Stimulated activated CD8-positive, alpha-beta memory T cell treated with anti-CD3 and anti-CD28 coated beads, Interleukin-12 subunit alpha, Interleukin-12 subunit beta, amount 100 ng/mL, for 24 hours (primary cell): ENCODE results near the gene PCDH9.

Experiments used
- DNase-seq: peaks from one replicate; pipeline ENCODE4 v3.0.0-alpha.2; 2020; ENCODE audit errors: extremely low read depth

PCDH9 gene

DNA sequence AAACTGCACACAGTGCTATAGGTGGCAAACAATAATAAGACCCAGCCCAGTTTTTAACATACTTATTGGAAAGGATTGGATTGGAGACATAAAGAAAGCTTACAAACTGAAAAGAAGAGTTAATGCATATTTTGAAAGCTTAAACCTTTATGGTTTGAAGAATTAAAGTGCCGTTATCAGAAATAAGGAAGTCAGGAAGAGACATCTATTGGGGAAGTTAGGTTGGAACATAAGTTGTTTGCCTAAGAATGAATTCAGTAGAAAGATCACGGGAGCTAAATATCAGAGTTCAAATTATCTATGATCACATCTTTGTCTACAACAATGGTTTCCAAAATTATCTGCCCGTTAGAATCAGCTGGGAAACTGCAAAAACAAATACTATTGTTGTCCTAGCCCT is 767.9 kb downstream of the PCDH9 start:
- DNase-seq: no peak

DNA sequence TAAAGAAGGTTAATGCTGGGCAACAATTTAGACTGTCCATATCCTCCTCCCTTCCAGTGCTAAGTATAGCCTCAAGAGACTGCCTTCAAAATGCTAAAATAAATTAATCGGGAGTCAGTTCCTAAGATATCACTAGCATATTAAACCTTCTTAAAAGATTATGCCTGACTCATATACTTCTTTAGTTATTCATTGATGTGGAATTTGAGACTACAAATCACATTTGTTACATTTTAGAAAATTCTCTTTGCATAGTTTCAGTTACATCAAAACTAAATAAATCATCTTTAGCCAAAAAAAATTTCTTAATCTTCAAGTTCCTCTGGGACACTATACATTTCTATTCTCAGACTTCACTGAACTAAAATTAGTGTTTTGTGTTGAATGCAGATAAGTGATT is 769.1 kb downstream of the PCDH9 start:
- no peak for DNase-seq

DNA sequence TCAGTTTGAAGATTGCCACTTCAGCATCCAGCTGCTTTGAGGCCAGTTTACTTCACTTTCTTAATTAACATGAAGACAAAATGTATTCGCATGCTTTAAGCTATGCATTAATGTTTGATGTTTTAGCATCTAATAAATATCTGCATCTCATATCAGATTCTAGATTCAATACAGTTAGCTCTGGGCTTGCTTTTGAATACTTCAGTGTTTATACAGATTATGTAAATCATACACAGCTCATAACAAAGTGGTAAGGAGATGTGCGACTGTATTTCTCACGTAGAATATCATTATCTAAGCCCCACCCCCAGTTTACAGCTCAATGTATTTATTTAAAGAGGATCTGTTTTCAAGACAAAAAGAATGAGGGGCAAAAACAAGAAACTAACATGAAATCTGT is 770.5 kb downstream of the PCDH9 start:
- DNase-seq: no peak

DNA sequence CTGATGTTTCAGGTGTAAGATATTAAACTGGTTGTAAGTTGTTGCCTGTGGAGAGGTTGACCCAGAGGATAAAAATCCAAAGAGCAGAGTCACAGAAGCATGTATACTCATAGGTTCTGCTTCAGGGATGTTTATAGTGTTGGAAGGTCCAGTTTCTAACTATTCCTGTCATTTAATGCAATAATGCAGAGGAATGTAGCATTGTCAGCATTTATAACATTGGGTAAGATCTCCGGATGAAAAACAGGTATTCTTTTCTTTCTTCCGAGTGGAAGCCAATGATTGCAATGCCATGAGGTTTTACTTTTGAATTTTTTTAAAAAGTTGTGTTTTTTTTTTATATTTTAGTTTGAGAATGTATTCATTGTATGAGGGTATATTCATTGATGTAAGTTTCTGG is 771.0 kb downstream of the PCDH9 start:
- DNase-seq: no peak

DNA sequence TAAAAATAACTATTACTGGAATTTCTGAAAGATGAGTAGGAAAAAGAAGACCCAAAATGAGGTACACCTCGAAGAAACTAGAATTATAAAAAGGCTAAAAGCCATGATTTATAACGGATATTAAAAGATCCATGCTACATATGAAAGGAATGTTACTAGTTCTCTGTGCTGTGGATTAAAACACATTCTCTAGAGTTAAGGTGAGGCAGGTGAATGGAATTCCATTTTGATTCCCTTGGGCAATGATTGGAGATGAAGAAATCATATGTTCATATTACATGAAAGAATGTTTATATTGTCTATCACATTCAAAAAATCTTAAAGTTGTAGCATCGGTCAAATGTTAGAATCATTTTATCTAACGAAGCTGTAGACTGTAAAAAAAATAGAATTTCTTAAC is 783.7 kb downstream of the PCDH9 start:
- DNase-seq: no peak

DNA sequence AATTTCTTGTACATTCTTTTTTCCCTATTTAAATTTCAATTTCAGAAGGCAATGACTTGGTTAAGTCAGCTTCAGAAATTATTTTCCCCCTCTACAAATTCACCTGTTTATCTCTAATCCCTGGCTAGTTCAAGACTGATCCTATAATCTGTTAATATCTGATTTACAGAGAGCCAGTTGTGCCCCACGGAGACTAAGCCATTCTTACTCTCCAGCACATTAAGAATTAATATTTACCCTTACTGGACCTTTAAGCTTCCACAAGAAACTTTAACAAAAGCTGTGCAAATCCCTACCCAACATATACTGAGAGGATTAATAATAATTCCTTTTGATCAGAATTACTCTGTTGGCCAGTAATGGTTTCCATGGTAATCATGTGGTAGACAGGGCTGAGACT is 786.2 kb downstream of the PCDH9 start:
- DNase-seq: no peak

DNA sequence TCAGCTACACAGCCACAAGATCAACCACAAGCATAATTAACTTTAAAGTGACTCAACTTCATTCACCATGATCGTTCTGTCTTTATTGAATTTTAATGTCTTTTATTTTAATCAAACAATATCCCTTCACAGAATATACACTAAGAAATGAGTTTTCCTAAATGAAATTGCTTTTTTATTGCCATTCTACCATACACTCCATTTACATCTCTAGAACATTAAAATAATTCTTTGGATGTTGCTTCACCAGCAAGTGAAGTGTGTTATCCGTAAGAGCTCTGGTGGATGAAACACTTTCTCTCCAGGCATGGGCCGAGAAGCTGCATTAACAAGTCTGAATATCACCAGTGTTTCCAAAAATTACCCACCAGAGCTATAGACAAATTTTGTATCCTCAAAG is 789.2 kb downstream of the PCDH9 start:
- no peak for DNase-seq

DNA sequence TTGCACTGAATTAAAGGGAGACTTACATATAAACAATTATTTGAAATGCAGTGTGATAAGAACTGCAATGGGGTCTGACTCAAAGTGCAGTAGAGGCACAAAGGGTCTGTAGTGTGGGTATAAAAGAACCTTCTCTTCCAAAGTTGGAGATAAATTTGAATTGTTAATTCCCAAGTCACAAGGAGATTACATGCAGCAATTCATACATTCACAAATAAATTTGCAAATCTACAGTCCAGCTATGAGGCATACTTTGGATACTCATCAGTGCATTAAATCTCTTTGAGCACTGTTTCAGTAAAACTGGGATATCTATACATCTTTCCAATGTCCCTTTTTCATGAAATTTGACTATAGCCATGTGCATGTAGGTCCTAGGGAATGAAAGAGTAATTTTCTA is 799.4 kb downstream of the PCDH9 start:
- no peak for DNase-seq

DNA sequence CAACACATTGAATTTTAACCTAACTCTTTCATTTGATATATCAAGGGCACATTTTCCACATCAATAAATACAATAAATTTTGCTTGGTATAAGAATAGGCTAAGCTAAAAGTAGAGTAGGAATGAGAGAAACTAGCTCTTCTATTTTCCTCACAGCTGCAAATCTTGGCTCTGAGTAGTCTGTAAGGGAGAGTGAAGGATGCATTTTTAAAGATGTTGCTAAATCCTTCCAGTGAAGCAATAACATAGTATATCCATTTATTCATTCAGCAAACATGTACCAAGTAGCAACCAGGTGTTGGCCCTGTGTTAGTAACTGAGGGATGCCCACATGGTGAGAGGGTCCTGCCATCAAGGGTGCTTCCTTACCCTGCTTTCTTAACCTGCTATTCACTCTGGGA is 799.9 kb downstream of the PCDH9 start:
- no peak for DNase-seq

DNA sequence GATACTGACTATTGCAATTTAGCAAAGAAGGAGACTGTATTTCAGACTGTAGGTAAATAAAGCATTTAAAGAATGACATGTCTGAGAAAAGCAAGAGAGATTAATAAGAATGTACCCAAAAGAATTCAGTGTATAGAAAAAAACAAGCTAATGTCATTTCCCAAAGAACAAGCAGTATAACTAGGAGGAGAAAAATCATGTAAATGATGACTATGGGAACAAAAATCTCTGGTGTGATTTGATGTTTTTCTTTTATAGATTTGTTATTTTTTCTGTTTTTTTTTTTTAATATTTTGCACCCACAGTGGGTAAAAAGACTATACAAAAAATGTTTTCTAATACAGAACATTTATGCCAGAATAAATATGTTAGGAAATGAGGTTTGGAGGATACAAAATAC is 801.0 kb downstream of the PCDH9 start:
- no peak for DNase-seq

DNA sequence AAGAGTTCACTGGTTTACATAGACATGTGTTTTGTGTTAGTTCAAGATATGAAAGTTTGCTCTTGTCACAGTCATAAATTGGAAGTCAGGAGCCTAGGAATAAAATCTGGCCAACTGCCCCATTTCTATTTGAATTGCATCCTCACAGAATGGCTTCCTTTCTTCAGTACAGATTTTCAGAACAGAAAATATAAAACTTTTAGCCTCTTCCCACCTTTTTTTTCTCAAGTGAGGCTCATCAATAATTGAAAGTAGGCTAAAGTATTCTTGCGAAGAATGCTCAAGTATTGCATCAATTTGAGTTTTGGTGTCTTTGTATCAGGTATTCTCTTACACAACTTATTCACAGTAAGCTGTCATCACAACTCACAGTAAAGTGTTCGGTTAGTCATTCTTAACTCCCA is 802.7 kb downstream of the PCDH9 start:
- no peak for DNase-seq

DNA sequence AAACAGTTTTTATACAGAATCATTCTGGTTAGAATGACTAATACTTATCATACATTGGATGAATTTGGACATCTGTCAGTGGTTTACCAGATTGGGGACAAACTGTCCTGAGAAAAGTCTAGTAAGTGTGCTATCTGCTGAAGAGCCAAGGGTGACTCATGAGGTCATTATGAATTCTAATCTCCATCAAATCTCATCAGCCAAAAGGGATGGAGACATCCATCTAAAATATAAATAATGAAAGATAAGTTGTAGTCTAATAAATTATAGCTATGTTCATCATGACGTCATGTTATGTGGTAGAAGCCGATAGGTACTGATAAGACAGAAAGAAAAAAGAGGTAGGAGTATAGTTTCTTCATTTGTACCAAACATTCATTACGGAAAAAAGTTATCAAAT is 804.4 kb downstream of the PCDH9 start:
- no peak for DNase-seq

DNA sequence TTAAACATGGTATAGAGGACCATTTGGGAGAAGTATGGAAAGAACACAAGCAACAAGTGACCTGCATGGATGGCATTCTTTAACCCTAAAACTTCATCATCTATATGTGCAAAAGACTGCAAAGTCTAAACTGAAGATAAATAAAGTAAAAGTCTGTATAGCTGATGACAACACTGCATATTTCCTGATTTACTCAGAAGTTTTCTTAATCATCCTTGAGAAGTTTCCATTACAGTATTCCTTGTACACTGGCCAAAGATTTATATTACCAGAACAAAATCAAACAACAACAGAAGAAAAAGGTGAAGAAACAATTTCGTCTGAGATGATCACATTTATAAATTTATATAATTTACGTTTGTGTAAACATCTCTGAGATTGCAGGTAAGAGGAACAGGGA is 805.7 kb downstream of the PCDH9 start:
- no peak for DNase-seq

DNA sequence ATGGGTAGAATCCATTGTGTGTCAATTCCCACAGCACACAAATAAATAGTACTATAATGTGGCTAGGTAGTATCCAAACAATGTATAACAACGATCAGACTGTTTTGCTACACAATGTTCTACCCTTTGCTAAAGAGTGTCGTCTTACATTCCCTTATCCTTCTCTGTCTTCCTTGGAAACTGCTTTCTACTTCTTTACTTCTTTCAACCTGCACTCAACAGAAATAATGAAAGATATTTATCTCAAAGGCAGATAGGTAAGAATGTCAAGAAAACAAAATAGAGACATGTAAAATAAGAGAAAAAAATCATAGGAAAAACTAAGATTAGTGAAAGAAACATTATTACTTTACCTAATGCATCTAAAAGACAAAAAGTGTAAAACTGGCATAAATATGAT is 814.7 kb downstream of the PCDH9 start:
- no peak for DNase-seq

DNA sequence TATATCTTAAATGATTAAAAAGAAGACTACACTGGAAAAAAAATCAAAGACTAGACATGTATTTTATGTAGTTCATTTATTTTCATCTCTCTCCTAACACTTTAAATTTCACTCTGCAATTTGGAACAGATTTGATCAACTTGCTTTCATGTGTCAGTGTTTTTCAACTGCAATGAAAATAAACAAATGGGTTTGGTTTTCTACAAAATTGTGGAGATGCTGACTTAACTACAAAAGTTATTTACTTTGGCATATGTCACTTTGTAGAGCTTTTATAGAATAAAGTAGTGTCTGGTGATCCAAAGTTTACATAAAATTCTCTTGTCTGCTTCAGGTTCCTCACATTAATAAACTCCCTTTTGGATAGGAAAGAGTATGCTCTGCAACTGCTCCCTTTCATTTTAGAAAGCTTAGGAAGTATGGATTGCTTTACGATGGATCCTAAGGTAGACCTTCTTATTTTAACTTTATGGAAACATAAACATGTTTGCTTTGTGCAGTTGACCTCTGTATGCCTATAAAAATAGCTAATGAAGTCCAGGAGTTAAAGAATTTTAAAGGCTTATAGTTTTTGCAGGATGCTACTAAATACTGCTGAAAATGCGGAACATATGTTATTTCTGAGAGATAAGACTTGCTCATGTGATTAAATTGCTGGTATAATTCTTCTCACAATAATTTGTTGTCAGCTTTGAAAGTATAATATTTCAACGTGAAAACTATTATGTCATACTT is 815.9 kb downstream of the PCDH9 start:
- no peak for DNase-seq

DNA sequence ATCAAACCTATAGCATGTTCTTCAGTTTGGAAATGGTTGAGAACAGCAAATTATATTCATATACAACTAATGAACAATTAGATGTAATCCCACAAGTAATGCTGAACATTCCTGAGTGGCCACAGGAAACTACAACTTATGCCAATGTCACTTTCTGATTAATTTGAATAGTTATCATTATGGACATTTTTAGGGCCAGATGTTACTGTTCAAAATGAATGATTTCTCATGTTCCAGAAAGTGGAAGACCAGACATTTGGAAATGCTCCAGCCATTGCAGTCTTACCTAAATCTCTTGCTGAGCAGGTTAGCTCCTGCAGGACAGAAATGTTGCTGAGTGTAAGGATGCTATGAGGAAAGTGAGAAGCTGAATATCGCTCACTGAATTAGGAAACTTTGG is 819.8 kb downstream of the PCDH9 start:
- DNase-seq: no peak

DNA sequence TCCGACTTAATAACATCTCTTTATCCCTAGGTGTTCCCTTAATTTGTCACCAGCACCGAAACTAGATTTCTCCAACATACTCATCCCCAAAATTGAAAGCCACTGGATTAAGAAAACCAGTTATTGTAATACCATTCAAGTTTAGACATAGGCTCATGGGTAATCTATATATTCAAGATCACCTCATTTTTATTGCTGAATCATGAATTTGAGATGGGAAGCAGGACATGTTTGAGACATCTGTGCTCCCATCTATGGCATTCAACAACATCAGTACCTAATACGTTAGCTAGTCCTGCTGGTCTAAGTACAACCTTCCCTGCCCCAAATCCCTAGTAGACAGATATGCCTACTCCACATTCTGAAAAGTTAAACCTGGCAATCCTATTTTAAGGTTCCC is 820.6 kb downstream of the PCDH9 start:
- DNase-seq: no peak

DNA sequence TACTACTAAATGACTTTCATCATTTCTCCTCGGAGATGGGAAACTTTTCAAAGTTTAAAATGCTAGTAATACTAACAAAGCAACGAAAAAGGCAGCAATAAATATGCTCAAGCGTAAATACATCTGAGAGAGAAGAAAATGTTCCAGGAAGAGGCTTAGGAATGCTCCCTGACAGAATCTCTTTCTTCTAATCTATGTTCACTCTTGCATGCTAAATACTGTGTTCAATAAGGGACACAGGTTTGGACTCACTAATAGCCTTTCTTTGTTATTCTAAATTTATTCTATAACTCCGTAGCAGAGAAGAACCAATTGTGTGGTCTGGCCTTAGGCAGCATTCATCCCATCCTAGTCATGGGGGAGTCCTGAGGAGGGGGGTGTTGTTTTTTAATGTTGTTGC is 823.0 kb downstream of the PCDH9 start:
- DNase-seq: no peak

DNA sequence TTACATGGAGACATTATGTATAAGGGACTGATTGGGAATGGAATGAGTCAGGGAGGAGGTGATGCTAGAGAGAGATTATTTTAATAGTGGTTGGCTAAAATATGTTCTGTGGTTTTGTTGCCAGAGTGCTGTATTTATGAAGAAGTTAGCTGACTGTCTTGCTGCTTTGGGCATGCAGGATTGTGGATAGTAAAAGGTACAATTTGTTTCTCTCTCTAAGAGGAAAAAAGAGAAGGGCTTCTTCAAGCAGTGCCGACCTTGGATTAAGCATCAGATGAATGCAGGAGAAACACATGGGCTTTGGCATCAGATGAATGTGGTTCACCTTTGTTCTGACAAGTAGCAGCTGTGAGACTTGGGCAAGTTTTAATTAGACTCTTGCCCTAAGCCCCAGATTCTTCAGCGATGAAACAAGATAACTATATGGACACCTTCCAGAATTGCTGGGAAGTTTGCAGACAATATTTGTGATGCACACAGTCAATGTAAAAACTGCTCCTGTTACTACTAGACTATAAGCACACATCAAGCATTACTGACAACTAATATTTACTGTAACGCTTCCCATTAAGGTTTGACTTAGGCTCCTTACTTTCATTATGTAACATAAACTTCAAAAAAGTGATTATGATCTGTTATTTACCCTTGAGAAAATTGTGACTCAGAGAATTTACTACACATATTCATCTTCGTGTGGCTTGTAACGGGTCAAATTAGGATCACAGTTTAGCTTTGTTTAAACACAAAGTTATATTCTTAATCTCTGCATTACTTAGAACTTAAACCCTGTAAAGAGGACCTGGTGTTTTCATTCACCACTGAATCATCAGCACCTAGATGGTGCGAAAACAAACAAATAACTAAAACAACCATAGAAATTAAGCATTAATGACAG is 824.0 kb downstream of the PCDH9 start:
- DNase-seq: no peak

DNA sequence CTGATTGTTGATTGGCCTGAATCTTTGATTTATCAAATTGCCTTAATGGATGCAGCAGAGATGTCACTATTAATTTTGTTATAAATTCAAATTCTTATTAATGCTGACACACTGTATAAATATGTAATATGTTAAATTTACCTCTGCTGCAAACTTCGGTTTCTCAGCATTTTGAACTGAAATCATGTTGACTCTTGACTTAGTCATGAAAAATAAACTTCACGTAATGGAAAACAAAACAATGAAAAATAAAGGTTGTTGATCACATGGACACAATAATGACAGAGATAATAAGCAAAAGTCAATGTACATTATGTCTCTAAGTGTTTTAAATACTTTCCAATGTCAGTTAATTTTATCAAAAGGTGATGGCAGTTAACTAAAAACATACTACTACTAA is 827.6 kb downstream of the PCDH9 start:
- no peak for DNase-seq

DNA sequence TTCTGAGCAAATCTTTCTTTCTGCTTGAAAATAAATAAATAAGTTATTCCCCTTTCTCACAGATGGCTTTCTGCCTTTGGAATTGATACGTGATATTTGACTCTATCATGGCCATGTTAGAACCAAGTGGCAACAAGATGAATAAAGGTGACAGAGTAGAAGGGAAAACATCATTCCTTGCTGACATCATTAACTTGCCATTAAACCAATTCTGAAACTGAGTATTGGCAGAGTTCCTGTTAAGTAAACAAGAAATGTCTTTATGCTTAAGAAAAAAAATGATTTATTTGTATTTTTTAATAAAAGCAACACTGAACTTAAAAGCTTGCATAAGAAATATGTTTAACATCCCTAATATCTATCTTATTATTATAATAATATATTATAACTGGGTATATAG is 828.1 kb downstream of the PCDH9 start:
- no peak for DNase-seq

DNA sequence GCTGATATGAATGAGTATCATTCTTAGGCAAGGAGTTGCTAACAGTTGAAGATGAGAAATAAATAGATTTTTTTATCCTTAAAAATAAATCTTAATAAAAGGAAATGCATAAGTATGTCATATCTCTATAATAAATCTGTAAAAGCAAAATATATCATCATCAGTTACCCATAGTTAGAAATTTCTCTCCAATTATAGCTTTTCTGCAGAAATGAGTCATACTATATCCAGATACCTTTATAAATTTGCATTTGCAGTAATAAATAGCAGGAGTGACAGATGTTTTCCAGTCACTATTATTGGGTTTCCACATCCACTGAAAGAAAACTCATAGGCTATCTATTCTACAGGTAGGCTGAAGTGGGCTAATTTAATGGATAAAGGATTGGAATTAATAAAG is 829.8 kb downstream of the PCDH9 start:
- DNase-seq: no peak

DNA sequence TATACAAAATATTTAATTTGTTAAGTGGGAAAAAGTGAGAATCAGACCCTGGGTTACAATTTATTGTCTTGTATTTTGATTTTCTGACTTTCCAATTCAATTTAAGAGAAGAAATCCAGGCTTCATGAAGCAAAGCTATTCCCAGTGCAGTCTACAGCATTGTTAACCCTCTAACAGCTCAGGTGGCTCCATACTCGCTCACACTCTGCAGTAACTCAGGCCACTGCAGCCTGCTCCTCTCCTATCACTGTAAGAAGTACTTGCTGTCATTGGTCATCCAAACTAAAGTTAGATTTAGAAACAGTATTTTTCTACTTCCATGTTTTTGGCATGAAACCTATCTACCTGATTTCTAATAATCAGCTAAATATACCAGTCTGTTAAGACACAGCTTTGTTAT is 830.3 kb downstream of the PCDH9 start:
- DNase-seq: no peak
